GM12875 (cell line): Measurements from ENCODE around the gene CELF4.

Source experiments
- H3K4me3 ChIP-seq: one replicate; pipeline ENCODE4 v1.5.1; 2011; ENCODE audit warnings: low read depth, low read length, control low read depth
- CTCF ChIP-seq: IDR thresholded peaks from 2 replicates; pipeline ENCODE4 v1.5.1; 2011; ENCODE audit warnings: low read depth, mild to moderate bottlenecking, control low read depth, inconsistent platforms, low read length, moderate library complexity, borderline replicate concordance; ENCODE audit not compliant: insufficient read depth

CELF4 gene

GRCh38 chr18:37397814-37398213, 167.8 kb downstream of the CELF4 start:
- no peak for TF ChIP-seq CTCF
- no peak overlapping the region for H3K4me3 ChIP-seq

GRCh38 chr18:37396971-37397720, 168.5 kb downstream of the CELF4 start:
- no peak for TF ChIP-seq CTCF
- H3K4me3 ChIP-seq, result no peak overlapping the region

- no peak for TF ChIP-seq CTCF
Observed at GRCh38 chr18:37395631-37396030, 170.0 kb downstream of the CELF4 start.

DNA sequence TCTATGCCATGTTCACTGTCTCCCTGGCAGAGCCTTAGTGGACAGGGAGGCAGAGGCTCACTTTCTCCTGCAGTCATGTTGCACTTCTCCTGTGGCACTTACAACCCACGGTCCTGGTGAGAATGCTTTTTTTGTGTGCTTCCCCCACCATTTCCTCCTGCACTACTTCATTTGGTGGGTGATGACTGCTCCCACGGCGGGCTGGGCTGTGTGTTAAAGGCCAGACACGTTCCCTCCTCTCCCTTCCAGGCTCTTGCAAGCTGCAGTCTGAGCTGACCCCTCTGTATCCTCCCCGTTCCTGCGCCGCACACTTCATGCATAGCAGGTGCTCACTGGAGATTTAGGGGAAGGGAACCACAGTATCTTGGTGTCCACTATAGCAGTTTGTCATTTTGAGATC, 170.5 kb downstream of the CELF4 start:
- no peak for TF ChIP-seq CTCF
- no peak overlapping the region for H3K4me3 ChIP-seq

More at GRCh38 chr18:37395631-37396030, 170.0 kb downstream of the CELF4 start:
- no peak overlapping the region for H3K4me3 ChIP-seq

DNA sequence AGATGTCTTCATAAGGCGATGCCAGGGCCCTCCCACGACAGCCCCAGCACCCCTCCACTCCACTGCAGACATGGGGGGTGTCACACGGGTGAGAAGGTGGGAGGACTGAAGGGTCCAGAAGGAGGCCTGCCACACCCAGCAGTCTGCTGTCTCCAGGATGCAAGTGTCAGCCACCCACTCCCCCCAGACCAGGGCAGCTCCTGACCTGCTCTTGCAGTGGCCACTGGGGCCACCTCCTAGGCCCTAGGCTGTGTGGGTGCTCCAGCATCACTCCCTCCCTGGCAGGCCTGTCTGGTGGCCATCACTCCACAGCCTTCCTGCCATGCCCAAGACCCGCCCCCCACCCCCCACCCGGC, 171.0 kb downstream of the CELF4 start:
- no peak for TF ChIP-seq CTCF
- no peak overlapping the region for H3K4me3 ChIP-seq

DNA sequence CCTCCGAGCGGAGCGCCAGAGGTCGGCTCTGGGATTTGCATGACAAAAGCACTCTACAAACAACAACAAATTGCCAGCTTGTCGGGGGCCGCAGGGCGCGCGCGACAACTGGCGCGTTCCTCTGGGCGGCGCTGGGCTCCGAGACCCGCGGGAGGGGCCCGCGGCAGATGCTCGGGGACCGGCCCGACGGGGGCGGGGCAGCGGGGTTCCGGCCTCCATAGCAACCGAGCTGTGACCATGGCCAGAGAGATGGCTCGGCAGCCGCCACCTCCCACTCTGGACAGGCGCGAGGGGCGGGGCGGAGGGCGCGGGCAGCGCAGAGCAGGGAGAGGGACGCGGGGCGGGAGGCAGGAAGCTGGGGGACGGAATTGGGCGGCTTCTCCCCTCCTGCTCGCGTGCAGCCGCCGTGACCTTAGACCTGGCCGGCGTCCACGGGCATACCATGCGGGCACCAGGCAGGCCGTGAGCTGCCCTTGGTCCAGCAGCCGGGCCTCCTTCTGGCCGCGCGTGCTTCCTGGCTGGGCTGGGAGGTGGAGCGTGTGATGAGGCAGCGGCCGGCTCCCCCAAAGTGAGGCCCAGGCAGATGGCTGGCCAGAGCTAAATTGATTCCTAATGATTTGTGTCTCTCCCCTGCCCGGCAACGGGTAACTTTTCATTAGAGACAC, 171.5 kb downstream of the CELF4 start:
- TF ChIP-seq CTCF, result 0 out of 2 replicates have a peak, but pooled peaks have one; percentile 8
- H3K4me3 ChIP-seq, result no peak overlapping the region
